Measurements from ENCODE around the gene CTSZ. TPM values are rescaled to one million over a fixed set of nuclear protein-coding genes. Genes with fewer than 3 reads are reported as not detected.

The CTSZ gene
- total RNA-seq, 6 experiments from 2014 or later = 124 to 240 (median 136) TPM

GRCh38 chr20:59007665-59008511 is 834 bp upstream of the CTSZ start:
- Mint-ChIP-seq H3K9me3 (no peaks in the 10 kb centered on the region), H3K4me1 (ENCODE audit: low read depth) (peaks cover 40% of the 10 kb centered on the region)
- no peak for TF ChIP-seq CTCF (IDR thresholded peaks at IDR 0.05)

GRCh38 chr20:59006167-59006863 is 739 bp downstream of the CTSZ start:
- peak; percentile 19 for DNase-seq
- Mint-ChIP-seq H3K9me3 (no peaks in the 10 kb centered on the region), H3K27me3 (ENCODE audit: insufficient read depth) (no peaks in the 10 kb centered on the region; the same call in 1 of the 2 replicates), H3K36me3 (ENCODE audit: low read depth) (peaks cover 12% of the 10 kb centered on the region), H3K4me1 (ENCODE audit: low read depth) (peaks cover 35% of the 10 kb centered on the region), H3K27ac (peak overlapping the region; percentile 78), H3K4me3 (peak overlapping the region; percentile 87)
- TF ChIP-seq CTCF (IDR thresholded peaks at IDR 0.05) = no peak

More at GRCh38 chr20:59007665-59008511, 834 bp upstream of the CTSZ start:
- no peak for DNase-seq
- Mint-ChIP-seq H3K27me3 (ENCODE audit: insufficient read depth) (no peaks in the 10 kb centered on the region; the same call in 1 of the 2 replicates), H3K4me3 (peak overlapping the region; percentile 60), H3K27ac (peak overlapping the region; percentile 53), H3K36me3 (ENCODE audit: low read depth) (peaks cover 7% of the 10 kb centered on the region; the same call in 1 of the 2 replicates)

- Mint-ChIP-seq H3K36me3 (ENCODE audit: low read depth) (peaks cover 13% of the 10 kb centered on the region), H3K4me3 (peak overlapping the region; percentile 87), H3K9me3 (no peaks in the 10 kb centered on the region), H3K27me3 (ENCODE audit: insufficient read depth) (no peaks in the 10 kb centered on the region; the same call in 1 of the 2 replicates), H3K27ac (peak overlapping the region; percentile 78), H3K4me1 (ENCODE audit: low read depth) (peaks cover 28% of the 10 kb centered on the region)
- no peak for TF ChIP-seq CTCF (IDR thresholded peaks at IDR 0.05)
- no peak for DNase-seq
Observed at GRCh38 chr20:59005523-59006166, 1.4 kb downstream of the CTSZ start.

DNA sequence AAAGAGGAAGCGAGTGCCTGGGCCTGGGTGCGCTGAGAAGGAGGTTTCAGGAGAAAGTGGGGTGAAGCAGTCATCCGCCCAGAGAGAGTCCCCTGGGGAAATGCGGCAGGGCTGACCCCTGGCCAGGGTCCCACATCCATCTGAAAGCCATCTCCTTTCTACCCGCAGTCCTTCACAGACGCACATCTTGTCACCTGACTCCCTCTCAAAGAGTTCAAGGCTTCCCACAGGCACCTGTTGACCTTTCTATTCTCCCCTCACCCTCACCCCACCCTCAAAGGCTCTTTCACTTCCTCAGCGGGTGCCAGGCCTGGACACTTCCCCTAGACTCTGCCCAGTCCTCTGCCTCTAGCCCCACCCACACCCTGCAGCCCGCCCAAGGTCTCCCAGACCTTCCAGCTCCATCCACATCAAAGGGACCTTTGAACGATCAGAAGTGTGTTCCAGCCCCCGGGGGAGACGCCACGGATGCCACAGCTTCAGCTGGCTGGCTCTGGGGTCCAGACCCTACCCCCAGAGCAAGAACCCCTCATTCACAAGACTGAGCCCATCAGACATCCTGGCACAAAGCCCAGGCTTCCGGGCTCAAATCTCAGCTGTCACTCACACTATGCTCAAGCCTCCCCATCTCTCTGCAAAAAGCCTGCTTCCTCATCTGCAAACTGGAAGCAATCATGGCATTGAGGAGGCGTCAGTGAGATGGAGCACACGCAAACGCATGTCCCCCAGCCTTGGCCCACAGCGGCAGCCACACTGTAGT is 2.1 kb downstream of the CTSZ start:
- no peak overlapping the region; the same call in none of the 2 replicates for H3K27ac Mint-ChIP-seq
- no peaks in the 10 kb centered on the region; the same call in 1 of the 2 replicates for H3K27me3 Mint-ChIP-seq (ENCODE audit: insufficient read depth)
- no peak for DNase-seq
- H3K4me1 Mint-ChIP-seq (ENCODE audit: low read depth) = peaks cover 21% of the 10 kb centered on the region
- no peak for TF ChIP-seq CTCF (IDR thresholded peaks at IDR 0.05)
- H3K4me3 Mint-ChIP-seq = peak overlapping the region; percentile 87
- H3K36me3 Mint-ChIP-seq (ENCODE audit: low read depth) = peaks cover 13% of the 10 kb centered on the region
- no peaks in the 10 kb centered on the region for H3K9me3 Mint-ChIP-seq

- TF ChIP-seq CTCF (IDR thresholded peaks at IDR 0.05) = no peak
- H3K27me3 Mint-ChIP-seq (ENCODE audit: insufficient read depth) = no peaks in the 10 kb centered on the region; the same call in 1 of the 2 replicates
- H3K36me3 Mint-ChIP-seq (ENCODE audit: low read depth) = peaks cover 13% of the 10 kb centered on the region
- DNase-seq = no peak
- no peak overlapping the region for H3K4me3 Mint-ChIP-seq
- H3K27ac Mint-ChIP-seq = peak overlapping the region; percentile 10; the same call in 1 of the 2 replicates
- H3K9me3 Mint-ChIP-seq = no peaks in the 10 kb centered on the region
- peaks cover 20% of the 10 kb centered on the region for H3K4me1 Mint-ChIP-seq (ENCODE audit: low read depth)
Observed at GRCh38 chr20:59004493-59004762, 2.6 kb downstream of the CTSZ start.
